Measurements from ENCODE around the gene TMEM167A.

Gene TMEM167A

DNA sequence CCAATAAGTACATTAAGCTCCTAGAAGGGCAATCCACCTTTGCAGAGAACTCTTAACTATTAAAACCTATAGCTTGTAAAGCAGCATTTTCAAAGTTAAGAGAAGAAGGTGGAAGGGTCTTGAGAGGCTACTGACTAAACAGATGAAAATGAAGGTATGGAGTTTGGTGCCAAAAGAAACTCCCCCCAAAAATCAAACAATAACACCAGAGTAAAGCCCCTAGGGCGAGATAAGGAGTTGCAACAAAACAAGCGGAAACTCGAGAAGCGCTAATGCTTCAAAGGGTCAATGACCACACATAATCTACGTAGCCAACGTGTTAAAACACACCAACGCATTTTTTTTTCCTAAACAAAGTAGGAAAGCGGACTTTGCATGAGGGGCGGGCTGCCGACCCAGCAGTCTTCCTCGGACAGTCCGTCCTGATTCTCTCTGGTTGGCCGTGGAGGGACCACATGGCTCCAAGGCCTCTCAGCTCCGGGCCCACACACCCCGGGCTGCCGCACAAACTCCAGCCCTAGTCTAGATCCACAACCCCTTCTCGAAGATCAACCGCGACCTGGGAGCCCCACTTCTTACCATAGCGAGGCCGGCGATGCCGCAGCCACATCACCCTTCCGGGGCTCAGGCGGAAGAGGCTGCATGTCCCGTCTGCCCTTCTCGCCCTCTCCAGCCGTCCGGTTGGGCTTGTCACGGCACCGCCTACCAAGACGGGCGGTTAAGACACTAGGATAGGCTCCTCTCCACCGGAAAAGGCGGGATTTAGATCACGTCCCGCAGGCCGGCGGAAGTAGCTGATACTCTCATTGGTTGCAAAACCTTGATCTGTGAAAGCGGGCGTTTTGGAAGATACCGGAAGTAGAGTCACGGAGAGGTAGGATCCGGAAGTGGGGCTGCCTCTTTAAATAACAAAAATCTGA lies at the start of gene TMEM167A, which contains the start of gene XRCC4:
TSS of gene TMEM167A (minus strand) at position 653 of the 920 bp plus-strand sequence. CDS start at position 582, 71 bp downstream.
TSS of gene XRCC4 (plus strand) at position 806 of the 920 bp plus-strand sequence. CDS start 27,373 bp downstream, outside the sequence.
- Mint-ChIP-seq H3K27ac (peak within 1 kb of the TSS; percentile 98), H3K4me3 (peak within 1 kb of the TSS; percentile 97), H3K27me3 (no peaks in the 10 kb centered on the region), H3K36me3 (ENCODE audit: low read depth) (peaks cover 33% of the 10 kb centered on the region), H3K4me1 (ENCODE audit: low read depth) (peaks cover 50% of the 10 kb centered on the region), H3K9me3 (no peaks in the 10 kb centered on the region)
- intact Hi-C loops (cut with micrococcal nuclease) = loop anchor here (2.0 to 10.0 kb wide), 2 partner anchors 396 to 432 kb away; no protein-coding TSS in a partner anchor

- Mint-ChIP-seq H3K4me3 (no peak overlapping the region), H3K9me3 (peaks cover 53% of the 10 kb centered on the region)
- intact Hi-C loops (cut with micrococcal nuclease) = no loop called here
Measured at GRCh38 chr5:83126501-83126900, 49.3 kb upstream of the TMEM167A start.

DNA sequence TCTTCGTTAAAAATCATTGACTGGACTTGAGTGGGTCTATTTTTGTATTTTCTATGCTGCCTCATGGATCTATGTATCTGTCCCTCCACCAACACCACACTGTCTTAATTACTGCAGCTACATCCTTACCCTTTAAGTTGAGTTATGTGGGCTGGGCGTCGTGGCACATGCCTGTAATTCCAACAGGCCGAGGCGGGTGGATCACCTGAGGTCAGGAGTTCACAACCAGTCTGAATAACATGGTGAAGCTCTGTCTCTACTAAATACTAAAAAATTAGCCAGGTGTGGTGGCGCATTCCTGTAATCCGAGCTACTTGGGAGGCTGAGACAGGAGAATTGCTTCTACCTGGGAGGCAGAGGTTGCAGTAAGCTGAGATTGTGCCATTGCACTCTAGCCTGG lies 48.4 kb upstream of the TMEM167A start:
- intact Hi-C loops (cut with micrococcal nuclease) = no loop called here
- H3K27ac Mint-ChIP-seq = no peak overlapping the region
- H3K36me3 Mint-ChIP-seq (ENCODE audit: low read depth) = peaks cover 45% of the 10 kb centered on the region
- no peaks in the 10 kb centered on the region for H3K4me1 Mint-ChIP-seq (ENCODE audit: low read depth)
- H3K27me3 Mint-ChIP-seq = no peaks in the 10 kb centered on the region
- H3K4me3 Mint-ChIP-seq = no peak overlapping the region
- peaks cover 43% of the 10 kb centered on the region for H3K9me3 Mint-ChIP-seq

More at GRCh38 chr5:83126501-83126900, 49.3 kb upstream of the TMEM167A start:
- Mint-ChIP-seq H3K4me1 (ENCODE audit: low read depth) (no peaks in the 10 kb centered on the region), H3K27ac (no peak overlapping the region), H3K36me3 (ENCODE audit: low read depth) (peaks cover 54% of the 10 kb centered on the region), H3K27me3 (no peaks in the 10 kb centered on the region)

DNA sequence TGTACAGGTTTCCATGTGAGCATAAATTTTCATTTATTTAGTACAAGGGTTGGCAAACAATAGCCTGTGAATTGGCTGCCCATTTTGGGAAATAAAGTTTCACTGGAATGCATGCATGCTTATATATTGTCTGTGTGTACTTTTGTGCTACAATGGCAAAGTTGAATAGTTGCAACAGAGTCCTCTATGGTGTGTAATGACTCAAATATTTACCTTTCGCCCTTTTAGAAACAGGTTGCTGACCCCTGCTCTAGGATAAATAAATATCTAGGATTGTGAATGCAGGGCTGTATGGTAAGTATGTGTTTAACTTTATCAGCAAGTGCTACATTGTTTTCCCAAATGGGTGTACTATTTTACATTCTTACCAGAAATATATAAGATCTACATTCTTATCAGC lies 47.4 kb upstream of the TMEM167A start:
- H3K9me3 Mint-ChIP-seq = peaks cover 35% of the 10 kb centered on the region
- H3K36me3 Mint-ChIP-seq (ENCODE audit: low read depth) = peaks cover 47% of the 10 kb centered on the region
- H3K27me3 Mint-ChIP-seq = no peaks in the 10 kb centered on the region

DNA sequence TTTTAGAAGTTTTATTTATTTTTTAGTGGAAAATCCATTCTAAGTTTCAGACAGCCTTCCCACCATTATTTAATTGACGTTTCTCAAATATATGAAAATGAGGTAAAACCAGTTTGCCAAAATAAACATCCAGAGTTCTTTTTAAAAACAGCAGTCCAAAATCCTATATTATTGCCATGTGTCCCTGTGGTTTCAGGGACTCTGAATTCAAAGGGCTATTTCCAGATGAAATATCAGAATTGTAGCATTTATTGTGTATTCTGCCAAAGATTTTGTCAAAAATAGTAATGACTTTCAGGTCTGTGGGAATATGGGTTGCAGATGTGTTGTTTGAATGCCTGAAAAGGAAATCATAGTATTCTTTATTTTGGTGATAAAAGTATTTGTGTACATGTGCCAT lies 41.8 kb upstream of the TMEM167A start:
- Mint-ChIP-seq H3K9me3 (peaks cover 14% of the 10 kb centered on the region), H3K27me3 (no peaks in the 10 kb centered on the region), H3K36me3 (ENCODE audit: low read depth) (peaks cover 44% of the 10 kb centered on the region), H3K27ac (no peak overlapping the region), H3K4me3 (no peak overlapping the region), H3K4me1 (ENCODE audit: low read depth) (no peaks in the 10 kb centered on the region)
- intact Hi-C loops (cut with micrococcal nuclease) = no loop called here

More for the DNA sequence above, 47.4 kb upstream of the TMEM167A start:
- intact Hi-C loops (cut with micrococcal nuclease) = no loop called here
- Mint-ChIP-seq H3K27ac (no peak overlapping the region), H3K4me3 (no peak overlapping the region), H3K4me1 (ENCODE audit: low read depth) (no peaks in the 10 kb centered on the region)

- H3K4me1 Mint-ChIP-seq (ENCODE audit: low read depth) = no peaks in the 10 kb centered on the region
- H3K27ac Mint-ChIP-seq = no peak overlapping the region
- no peak overlapping the region for H3K4me3 Mint-ChIP-seq
- intact Hi-C loops (cut with micrococcal nuclease) = no loop called here
- H3K36me3 Mint-ChIP-seq (ENCODE audit: low read depth) = peaks cover 49% of the 10 kb centered on the region
- H3K9me3 Mint-ChIP-seq = peaks cover 18% of the 10 kb centered on the region
- no peaks in the 10 kb centered on the region for H3K27me3 Mint-ChIP-seq
Measured at GRCh38 chr5:83118471-83118870, 41.3 kb upstream of the TMEM167A start.

GRCh38 chr5:83115816-83116215 lies 38.6 kb upstream of the TMEM167A start:
- Mint-ChIP-seq H3K36me3 (ENCODE audit: low read depth) (peaks cover 64% of the 10 kb centered on the region), H3K4me1 (ENCODE audit: low read depth) (no peaks in the 10 kb centered on the region), H3K4me3 (no peak overlapping the region), H3K27me3 (no peaks in the 10 kb centered on the region), H3K27ac (no peak overlapping the region), H3K9me3 (peaks cover 32% of the 10 kb centered on the region)
- intact Hi-C loops (cut with micrococcal nuclease) = no loop called here

GRCh38 chr5:83109380-83109779 lies 32.2 kb upstream of the TMEM167A start:
- no peaks in the 10 kb centered on the region for H3K4me1 Mint-ChIP-seq (ENCODE audit: low read depth)
- no peaks in the 10 kb centered on the region for H3K27me3 Mint-ChIP-seq
- no peak overlapping the region for H3K4me3 Mint-ChIP-seq
- H3K36me3 Mint-ChIP-seq (ENCODE audit: low read depth) = peaks cover 29% of the 10 kb centered on the region
- H3K9me3 Mint-ChIP-seq = peaks cover 23% of the 10 kb centered on the region
- H3K27ac Mint-ChIP-seq = no peak overlapping the region
- intact Hi-C loops (cut with micrococcal nuclease) = no loop called here

DNA sequence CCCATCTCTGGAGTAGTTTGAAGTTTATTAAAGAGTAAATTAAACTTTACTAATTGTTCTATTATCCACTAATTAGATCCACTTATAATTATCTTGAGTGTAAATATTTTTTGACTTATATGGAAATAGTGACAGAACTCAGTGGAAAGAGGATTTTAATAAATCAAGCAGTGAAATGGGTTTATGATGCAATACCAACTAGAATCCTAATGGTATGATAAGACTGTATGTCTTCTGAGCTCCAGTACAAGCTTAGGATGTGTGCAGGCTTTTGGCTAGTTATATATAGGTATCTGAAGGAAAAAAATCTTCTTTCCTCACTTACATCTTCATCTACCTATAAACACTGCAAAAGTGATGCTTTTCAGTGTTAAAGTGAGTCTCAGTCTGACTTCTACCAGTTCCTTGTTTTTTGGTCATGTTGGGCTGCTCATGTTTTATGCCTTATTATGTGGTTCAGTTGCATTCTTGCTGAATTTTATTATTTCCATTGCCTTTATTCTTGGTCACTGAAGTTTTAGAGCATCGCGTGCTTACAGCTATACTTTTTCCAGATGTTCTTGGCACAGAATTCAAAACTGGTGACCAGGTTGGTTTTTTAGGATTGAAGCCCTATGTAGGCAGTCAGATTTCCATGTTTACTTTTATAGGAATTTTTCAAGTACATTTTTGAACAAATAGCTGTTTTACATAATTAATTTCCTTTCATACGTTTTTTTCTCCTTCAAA lies 30.7 kb upstream of the TMEM167A start:
- Mint-ChIP-seq H3K27me3 (no peaks in the 10 kb centered on the region), H3K9me3 (peaks cover 8% of the 10 kb centered on the region), H3K4me3 (no peak overlapping the region), H3K27ac (no peak overlapping the region), H3K36me3 (ENCODE audit: low read depth) (peaks cover 14% of the 10 kb centered on the region), H3K4me1 (ENCODE audit: low read depth) (no peaks in the 10 kb centered on the region)
- intact Hi-C loops (cut with micrococcal nuclease) = no loop called here

- Mint-ChIP-seq H3K36me3 (ENCODE audit: low read depth) (peaks cover 5% of the 10 kb centered on the region), H3K27ac (no peak overlapping the region), H3K4me1 (ENCODE audit: low read depth) (no peaks in the 10 kb centered on the region), H3K4me3 (no peak overlapping the region), H3K9me3 (no peaks in the 10 kb centered on the region), H3K27me3 (no peaks in the 10 kb centered on the region)
- intact Hi-C loops (cut with micrococcal nuclease) = no loop called here
Measured at GRCh38 chr5:83104021-83104420, 26.8 kb upstream of the TMEM167A start.

DNA sequence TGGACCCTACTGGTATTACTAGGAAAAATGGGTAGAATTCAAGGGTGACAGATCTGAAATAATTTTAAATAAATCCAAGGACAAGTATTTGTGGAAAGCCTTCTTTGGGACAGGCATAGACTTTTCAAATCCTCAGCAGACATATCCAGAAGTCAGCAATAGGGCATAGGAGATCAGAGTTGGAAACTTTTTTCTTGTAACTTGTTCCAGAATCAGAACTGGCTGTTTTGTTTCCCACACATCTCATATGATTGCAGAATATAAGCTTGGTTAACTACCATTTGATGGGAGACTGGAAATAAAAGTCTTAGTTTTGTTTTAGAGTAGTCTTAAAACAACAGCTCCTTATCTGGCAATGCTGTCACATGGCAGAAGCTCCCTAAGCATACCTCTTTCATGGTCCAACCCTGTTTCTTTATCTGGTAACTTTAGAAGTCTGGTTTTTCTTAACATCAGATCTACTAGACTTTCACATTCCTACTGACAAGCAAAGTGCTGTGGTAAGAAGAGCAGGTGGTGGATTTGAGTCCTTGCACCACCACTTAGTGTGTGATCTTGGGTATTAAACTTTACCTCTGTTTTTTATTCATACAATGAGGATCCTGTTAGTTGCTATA lies 25.3 kb upstream of the TMEM167A start:
- H3K36me3 Mint-ChIP-seq (ENCODE audit: low read depth) = peaks cover 5% of the 10 kb centered on the region

GRCh38 chr5:83101514-83101913 lies 24.3 kb upstream of the TMEM167A start:
- H3K27ac Mint-ChIP-seq = no peak overlapping the region
- no peaks in the 10 kb centered on the region for H3K27me3 Mint-ChIP-seq

More for the DNA sequence above, 25.3 kb upstream of the TMEM167A start:
- Mint-ChIP-seq H3K9me3 (no peaks in the 10 kb centered on the region), H3K27ac (no peak overlapping the region), H3K4me3 (no peak overlapping the region), H3K4me1 (ENCODE audit: low read depth) (no peaks in the 10 kb centered on the region), H3K27me3 (no peaks in the 10 kb centered on the region)
- intact Hi-C loops (cut with micrococcal nuclease) = no loop called here

DNA sequence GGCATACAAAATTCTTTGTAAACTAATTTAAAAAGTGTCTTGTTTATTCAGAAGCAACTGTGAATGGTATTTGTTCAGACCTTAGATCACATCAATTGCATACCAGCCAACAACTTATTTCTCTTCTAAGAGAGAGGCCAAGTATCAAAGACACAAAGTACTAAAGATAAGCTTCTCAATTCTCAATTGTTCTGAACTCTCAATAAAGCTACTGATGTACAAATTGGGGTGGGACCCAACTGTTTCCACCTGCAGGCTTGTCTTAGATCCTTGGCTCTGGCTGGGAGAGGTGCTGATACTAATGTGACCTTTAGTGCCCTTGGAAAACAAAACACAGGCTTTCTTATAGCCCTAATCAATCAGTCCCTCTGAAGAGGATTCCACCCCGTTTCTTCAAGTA lies 22.3 kb upstream of the TMEM167A start:
- H3K27ac Mint-ChIP-seq = no peak overlapping the region
- no peaks in the 10 kb centered on the region for H3K27me3 Mint-ChIP-seq
- H3K4me1 Mint-ChIP-seq (ENCODE audit: low read depth) = peaks cover 10% of the 10 kb centered on the region
- H3K9me3 Mint-ChIP-seq = peaks cover 3% of the 10 kb centered on the region
- intact Hi-C loops (cut with micrococcal nuclease) = no loop called here
- H3K4me3 Mint-ChIP-seq = no peak overlapping the region
- peaks cover 2% of the 10 kb centered on the region for H3K36me3 Mint-ChIP-seq (ENCODE audit: low read depth)

More at GRCh38 chr5:83101514-83101913, 24.3 kb upstream of the TMEM167A start:
- Mint-ChIP-seq H3K4me1 (ENCODE audit: low read depth) (no peaks in the 10 kb centered on the region), H3K4me3 (no peak overlapping the region), H3K36me3 (ENCODE audit: low read depth) (no peaks in the 10 kb centered on the region), H3K9me3 (no peaks in the 10 kb centered on the region)
- intact Hi-C loops (cut with micrococcal nuclease) = no loop called here

Data from dendritic cell treated with granulocyte-macrophage colony-stimulating factor and Interleukin-4, amounts not matched to agents 40 ng/mL and 50 ng/mL, for 4 days (primary cell).